GM18951 (cell line): Measurements from ENCODE around the gene ADARB2.

Experiments used
- POLR2A ChIP-seq: IDR thresholded peaks from 4 replicates; pipeline ENCODE4 v1.6.1; 2011; ENCODE audit warnings: mild to moderate bottlenecking; ENCODE audit not compliant: insufficient read length, insufficient read depth; ENCODE audit errors: extremely low read depth
- in situ Hi-C: fragments of 300-500 bp; cut with MboI; formaldehyde crosslinking; loops from one replicate; pipeline ENCODE4 v1.12.0; 2022; ENCODE audit warnings: low sequenced_read_pairs, mixed read lengths, inconsistent platforms; ENCODE audit not compliant: unreplicated experiment

Gene ADARB2

DNA sequence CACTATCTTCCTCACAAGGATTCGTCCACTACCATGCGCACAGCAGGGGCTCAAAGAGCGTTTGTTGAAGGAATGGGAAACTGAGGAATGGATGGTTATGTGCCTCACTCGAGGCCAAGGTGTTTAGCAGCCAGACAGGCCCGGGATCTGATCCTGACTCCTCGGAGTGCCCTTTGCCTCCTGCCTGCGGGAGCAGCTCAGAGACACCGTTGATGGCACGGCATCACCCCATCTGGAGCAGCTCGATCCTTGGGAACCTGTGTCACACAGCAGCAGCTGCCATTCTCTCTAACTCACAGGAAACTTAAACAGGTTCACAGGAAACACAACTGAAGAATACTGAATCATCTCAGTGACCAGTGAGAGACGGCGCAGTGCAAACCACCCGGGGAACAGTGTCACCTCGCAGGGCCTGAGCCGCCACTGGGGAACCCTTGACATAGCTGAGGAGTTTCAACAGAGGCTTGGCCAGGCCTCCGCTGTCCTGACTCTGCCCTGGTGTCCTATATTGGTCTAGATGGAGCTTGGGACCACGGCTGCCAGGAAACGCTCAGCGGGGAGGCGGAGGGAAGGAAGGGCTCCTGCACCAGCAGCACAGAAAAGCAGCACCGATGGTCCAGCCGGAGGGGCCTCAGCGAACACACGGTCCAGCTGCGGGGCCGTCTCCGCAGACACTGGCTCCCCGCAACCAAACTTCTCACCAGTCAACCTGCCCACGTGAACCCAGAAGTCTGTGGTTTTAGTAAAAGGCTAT is 169.4 kb downstream of the ADARB2 start:
- no peak for TF ChIP-seq POLR2A

DNA sequence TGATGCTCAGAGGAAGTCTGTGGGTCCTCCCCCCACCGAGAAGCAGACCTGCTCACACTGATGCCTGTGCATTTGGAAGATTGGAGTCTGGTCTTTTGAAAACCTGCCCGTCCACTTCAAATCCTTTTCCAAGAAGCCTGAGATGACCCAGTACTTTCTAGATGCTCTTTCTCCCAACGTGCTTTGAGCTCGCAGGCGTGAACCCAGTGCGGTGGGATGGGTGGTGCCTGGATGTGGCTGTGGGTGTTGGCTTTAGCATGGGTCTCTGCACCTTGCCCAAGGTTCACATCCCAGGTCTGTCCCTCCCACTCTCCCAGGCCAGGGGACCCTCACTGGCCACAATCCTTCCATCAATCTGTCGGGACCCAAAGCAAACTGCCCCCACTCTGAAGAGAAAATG is 170.2 kb downstream of the ADARB2 start:
- in situ Hi-C loops = no loop called here
- TF ChIP-seq POLR2A = no peak

More for the DNA sequence above, 169.4 kb downstream of the ADARB2 start:
- in situ Hi-C loops = no loop called here

DNA sequence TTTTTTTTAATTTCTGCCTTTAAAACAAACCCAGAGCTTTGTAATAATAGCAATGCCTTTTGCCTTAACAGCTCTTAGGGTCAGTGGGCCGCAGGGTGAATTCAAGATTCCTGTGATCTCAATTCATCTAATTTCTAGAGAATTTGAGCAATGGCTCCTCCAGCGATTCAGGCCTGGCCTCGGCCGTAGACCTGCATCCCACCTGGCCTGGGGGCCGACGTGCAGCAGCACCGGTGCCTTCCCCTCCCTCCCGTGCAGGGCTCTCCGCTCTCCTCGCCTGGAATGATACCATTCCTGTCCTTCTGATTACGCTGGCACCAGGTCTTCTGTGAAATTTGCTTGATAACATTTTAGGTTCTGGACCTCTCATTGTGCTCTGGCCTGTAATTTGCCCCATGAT is 172.5 kb downstream of the ADARB2 start:
- TF ChIP-seq POLR2A = no peak
- in situ Hi-C loops = no loop called here

DNA sequence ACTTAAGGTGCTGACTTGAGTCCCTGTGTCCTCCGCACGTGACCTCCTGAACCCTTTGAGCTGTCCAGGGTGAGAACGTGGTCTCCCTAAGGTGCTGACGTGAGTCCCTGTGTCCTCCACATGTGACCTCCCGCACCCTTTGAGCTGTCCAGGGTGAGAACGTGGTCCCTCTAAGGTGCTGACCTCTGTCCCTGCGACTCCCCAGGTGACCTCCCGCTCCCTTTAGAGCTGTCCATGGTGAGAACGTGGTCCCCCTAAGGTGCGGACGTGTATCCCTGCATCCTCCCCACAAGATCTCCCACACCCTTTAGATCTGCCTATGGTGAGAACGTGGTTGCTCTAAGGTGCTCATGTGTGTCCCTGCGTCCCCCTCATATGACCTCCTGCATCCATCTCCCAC is 174.3 kb downstream of the ADARB2 start:
- no peak for TF ChIP-seq POLR2A
- in situ Hi-C loops = no loop called here

DNA sequence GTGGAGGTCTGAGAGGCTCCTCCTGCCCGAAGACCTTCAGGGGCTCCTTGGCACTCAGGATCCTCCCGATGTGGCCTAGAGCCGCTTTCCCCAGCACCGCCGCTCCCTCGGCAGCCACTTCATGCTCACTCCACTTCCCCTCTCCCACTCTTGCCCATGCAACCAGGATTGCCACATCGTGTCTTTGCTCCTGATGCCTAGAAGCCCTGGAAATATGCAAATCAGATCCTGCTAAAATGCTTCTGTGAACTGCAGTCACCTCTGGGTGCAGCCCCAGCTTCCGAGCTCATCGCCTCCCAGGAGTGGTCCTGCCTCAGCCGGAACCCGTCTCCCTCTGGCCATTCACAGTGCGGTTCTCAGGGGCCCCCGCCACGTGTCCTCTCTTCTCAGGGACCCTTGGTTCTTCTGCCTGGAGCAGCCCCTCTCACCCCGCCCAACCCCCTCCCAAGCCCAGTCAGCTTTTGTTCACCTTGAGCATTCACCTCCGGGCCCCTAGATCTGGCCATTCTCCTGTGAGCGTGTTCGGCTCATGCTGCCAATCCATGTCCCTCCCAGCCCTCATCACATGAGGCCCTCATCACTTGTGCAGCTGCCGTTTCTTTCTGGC is 175.5 kb downstream of the ADARB2 start:
- in situ Hi-C loops = no loop called here
- no peak for TF ChIP-seq POLR2A

DNA sequence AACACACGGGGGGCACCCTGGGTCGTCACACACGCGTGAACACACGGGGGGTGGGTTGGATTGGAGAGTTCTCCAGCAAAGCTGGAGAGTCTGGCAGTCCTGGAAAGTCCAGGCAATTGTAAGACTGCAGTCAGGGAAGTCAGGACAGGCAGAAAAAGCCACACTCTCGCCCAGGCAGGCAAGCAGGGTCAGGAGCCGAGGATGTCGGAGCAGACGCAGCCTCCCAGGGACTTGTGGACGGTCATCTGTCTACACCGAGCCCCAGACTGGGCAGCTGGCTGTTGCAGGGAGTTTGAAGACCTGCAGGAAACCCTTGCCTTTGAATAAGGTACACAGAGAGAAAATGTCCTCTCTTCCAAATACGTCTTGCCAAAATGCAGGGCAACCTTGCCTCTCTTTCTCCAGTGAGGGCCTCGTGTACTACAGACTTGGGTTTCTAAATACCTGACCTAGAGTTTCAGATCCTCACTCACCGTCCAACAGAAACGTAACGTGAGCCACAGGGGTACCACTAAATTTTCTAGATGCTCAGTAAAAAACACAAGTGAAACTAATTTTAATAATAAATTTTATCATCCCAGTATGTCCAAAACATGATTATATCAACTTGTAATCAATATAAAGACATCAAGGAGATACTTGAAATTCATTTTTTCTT is 176.7 kb downstream of the ADARB2 start:
- TF ChIP-seq POLR2A = no peak
- in situ Hi-C loops = no loop called here

DNA sequence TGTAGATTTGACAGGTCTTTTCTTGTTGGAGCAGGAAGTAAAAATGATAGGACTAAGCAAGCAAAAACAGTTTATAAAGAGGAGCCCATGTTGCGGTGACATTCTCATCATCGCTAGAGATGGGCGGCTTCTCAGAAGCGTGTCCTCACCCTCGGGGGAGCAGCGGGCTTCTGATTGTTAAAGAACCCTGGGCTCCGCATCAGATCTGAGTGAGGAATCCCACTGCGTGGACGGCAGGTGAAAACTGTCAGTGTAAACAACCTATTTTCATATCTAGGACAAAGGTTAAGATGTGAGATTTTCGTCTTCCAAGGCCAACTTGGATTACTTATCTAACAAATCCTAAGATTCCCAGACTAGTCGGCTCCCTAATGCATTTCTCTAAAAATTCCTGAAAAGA is 177.6 kb downstream of the ADARB2 start:
- TF ChIP-seq POLR2A = no peak

DNA sequence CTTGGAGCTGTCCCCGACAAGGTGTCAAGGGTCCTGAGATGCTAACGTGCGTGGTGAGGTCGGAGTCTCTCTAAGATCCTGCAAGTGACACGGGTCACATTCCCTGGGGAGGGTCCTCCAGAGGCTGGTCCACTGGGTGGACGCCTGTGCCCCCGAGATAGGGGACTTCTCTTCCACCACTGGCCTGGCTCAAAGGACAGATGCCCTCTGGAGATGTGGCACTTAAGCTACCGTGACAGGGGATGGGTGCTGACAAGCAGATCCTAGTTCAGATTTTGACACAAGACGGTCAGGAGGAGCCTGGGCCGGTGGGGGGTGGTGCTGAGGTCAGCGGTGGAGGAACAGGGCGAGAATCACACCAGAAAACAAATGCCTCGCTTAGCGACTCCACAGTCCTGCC is 178.0 kb downstream of the ADARB2 start:
- in situ Hi-C loops = no loop called here
- TF ChIP-seq POLR2A = no peak

More for the DNA sequence above, 177.6 kb downstream of the ADARB2 start:
- in situ Hi-C loops = no loop called here

DNA sequence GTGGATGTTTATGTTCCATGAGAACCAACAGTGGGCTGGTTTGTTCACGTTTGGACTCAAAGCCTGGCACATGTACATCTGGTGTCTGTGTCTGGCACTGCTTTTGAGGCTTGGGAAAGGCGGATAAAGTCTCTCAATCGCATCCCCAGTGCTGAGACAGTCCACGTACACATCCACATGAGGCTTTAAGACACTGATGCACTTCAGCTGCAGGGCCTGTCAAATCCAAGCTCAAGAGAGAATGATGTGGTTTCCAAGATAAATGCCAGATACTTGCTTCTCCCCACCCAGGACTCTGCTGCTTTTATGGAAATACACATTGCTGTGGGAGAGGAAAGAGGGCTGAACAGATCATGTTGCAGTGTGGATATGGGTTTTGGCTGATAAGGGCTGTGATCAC is 178.4 kb downstream of the ADARB2 start:
- TF ChIP-seq POLR2A = no peak
- in situ Hi-C loops = no loop called here

DNA sequence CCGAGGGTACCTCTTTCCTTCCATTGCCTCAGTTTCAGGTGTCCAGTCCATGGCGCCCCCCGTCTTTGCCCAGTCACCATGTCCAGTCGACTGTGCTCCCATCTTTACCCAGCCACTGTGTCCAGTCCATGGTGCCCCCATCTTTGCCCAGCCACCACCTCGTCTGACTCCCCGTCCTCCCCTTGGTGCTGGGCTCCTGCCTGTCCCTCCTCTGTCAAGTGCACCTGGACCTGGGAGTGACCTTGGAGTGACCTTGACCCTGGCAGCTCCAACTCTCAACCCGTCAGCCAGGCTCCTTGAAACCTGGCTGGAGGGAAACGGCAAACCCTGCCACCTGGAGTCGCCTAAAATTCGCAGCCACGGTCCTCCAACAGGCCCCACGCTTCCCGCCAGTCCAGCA is 180.2 kb downstream of the ADARB2 start:
- in situ Hi-C loops = no loop called here
- no peak for TF ChIP-seq POLR2A

DNA sequence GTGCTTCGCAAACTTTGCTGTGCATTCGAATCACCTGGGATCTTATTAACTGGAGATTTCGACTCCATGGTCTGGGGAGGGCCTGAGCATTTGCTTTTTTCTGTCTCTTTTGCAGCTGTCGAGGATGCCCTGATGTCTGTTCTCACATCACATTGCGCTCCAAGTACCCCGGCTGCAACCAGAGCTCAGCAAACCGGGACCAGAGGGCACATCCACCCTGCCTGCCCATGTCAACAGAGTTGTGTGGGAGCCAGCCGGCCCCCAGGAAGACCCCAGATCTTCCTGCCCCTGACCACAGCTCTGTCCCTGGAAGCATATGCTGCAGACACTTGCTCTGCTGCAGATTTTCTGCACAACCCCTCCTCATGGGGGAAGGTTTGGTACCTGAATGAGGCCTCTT is 180.8 kb downstream of the ADARB2 start:
- in situ Hi-C loops = no loop called here
- no peak for TF ChIP-seq POLR2A

DNA sequence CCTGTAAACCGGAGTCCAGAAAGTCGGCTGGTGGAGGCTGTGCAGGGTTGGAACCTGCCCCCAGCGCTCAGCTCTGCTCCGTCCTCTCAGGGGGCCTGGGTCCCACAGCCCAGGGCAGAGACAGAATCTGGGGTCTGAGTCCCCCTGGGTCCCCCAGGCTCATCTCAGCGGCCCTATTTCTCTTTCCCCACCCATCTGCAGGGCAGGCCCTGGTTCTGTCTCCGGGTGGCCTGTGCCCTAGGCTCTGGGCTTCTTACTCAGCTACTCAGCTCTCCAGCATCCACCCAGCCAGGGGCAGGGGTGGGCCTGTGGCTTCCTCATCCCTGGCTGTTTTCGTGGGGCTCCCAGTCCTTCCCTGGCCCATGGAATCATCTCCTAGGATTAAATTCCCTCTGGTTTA is 183.4 kb downstream of the ADARB2 start:
- in situ Hi-C loops = no loop called here
- no peak for TF ChIP-seq POLR2A

DNA sequence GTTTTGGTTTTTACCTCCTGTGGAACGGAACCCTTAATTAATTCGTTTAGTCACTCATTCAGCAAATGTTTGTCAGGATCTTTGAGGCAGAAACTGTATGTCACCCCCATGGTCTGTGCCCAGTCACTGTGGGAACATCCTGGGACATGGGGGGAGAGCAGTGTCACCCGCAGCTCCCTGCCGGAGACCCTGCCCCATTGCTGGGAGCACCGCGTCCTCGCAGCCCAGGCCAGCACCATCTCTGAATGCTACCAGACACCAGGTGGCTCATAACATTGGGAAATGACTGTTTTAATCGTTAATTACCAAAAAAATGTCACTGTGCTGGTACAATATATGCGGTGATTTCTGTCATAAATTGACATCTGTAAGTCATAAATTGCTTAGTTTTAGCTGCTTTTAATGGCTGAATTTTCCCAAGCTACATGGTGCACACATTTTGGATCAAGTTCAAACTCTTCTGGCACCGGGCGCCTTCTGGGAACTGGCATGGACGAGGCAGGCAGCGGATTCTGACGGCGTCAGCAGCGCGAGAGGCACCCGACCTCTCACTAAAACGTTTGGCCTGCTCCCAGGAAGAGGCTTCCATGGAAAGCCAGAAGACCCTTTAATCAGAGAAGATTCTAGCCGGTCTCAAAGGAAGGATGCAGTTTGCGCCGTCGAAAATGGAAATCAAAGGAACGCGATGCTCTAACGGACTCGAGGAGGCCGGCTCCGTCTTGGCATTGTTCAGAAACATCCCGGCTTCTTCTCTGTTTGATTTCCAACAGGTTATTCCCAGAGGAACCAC is 184.2 kb downstream of the ADARB2 start:
- in situ Hi-C loops = no loop called here
- TF ChIP-seq POLR2A = no peak

DNA sequence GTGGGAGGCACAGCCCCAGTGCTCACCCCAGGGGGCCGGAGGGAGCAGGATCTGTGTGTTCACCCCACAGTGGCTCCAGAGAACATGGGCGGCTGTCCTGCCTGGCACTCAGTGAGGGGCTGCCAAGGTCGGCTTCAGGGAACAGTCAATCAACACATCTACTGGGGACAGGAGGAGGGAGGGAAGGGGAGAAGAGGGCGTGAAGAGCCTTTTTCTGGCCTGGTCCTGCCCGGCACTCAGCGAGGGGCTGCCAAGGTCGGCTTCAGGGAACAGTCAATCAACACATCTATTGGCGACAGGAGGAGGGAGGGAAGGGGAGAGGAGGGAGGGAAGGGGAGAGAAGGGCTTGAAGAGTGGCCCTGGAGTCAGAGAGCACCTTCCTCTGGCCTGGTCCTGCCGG is 184.9 kb downstream of the ADARB2 start:
- no peak for TF ChIP-seq POLR2A
- in situ Hi-C loops = no loop called here
